ENCODE results near the gene SEC16B. TPM values are rescaled to one million over a fixed set of nuclear protein-coding genes. Genes with fewer than 3 reads are reported as not detected.

The SEC16B gene
- total RNA-seq, 2 donors from 2014 or later = 11.2 to 37.6 TPM

- ATAC-seq (no peak), DNase-seq (no peak)
- intact Hi-C loops (cut with DNase I) = no loop called here
- no peaks in the 10 kb centered on the region for H3K9me3 ChIP-seq
- no peaks in the 10 kb centered on the region for H3K36me3 ChIP-seq (replicated peaks in 1 of 2; ENCODE audit: insufficient read depth in 1 of 2, low read depth in 2 of 2)
- H3K4me1 ChIP-seq = no peaks in the 10 kb centered on the region
- no peak overlapping the region for H3K4me3 ChIP-seq
- no peak for TF ChIP-seq POLR2A (IDR thresholded peaks at IDR 0.05)
- TF ChIP-seq CTCF (IDR thresholded peaks at IDR 0.05) = no peak
- no peaks in the 10 kb centered on the region for H3K27me3 ChIP-seq
- H3K27ac ChIP-seq = no peak overlapping the region
- 80 to 85% methylated on average over 1 of the region's 1 CpG for WGBS, 2 donors
These were observed 8.7 kb upstream of the SEC16B start for GRCh38 chr1:177978530-177978929.

- Histone ChIP-seq H3K27me3 (no peaks in the 10 kb centered on the region), H3K4me3 (no peak overlapping the region), H3K4me1 (no peaks in the 10 kb centered on the region), H3K27ac (no peak overlapping the region), H3K36me3 (replicated peaks in 1 of 2; ENCODE audit: insufficient read depth in 1 of 2, low read depth in 2 of 2) (no peaks in the 10 kb centered on the region), H3K9me3 (no peaks in the 10 kb centered on the region)
- WGBS, 2 donors = 80 to 93% methylated on average over 1 of the region's 1 CpG
- no peak for TF ChIP-seq POLR2A (IDR thresholded peaks at IDR 0.05)
- no peak for TF ChIP-seq CTCF (IDR thresholded peaks at IDR 0.05)
- no peak for ATAC-seq
- intact Hi-C loops (cut with DNase I) = no loop called here
- DNase-seq = no peak
These were observed 7.3 kb upstream of the SEC16B start for GRCh38 chr1:177977141-177977540.

GRCh38 chr1:177976596-177976995, 6.7 kb upstream of the SEC16B start:
- Histone ChIP-seq H3K9me3 (no peaks in the 10 kb centered on the region), H3K4me1 (no peaks in the 10 kb centered on the region)
- no peak for DNase-seq

GRCh38 chr1:177975588-177976495, 6.0 kb upstream of the SEC16B start:
- no peak for DNase-seq
- Histone ChIP-seq H3K9me3 (no peaks in the 10 kb centered on the region), H3K4me1 (peaks cover 2% of the 10 kb centered on the region), H3K27me3 (no peaks in the 10 kb centered on the region), H3K4me3 (no peak overlapping the region), H3K27ac (no peak overlapping the region), H3K36me3 (replicated peaks in 1 of 2; ENCODE audit: insufficient read depth in 1 of 2, low read depth in 2 of 2) (no peaks in the 10 kb centered on the region)
- WGBS, 2 donors = 71 to 75% methylated on average over 5 of the region's 5 CpGs
- no peak for ATAC-seq
- intact Hi-C loops (cut with DNase I) = no loop called here
- TF ChIP-seq POLR2A (IDR thresholded peaks at IDR 0.05) = no peak
- TF ChIP-seq CTCF (IDR thresholded peaks at IDR 0.05) = no peak

More at GRCh38 chr1:177976596-177976995, 6.7 kb upstream of the SEC16B start:
- H3K36me3 ChIP-seq (replicated peaks in 1 of 2; ENCODE audit: insufficient read depth in 1 of 2, low read depth in 2 of 2) = no peaks in the 10 kb centered on the region
- ATAC-seq = no peak
- intact Hi-C loops (cut with DNase I) = no loop called here
- H3K27ac ChIP-seq = no peak overlapping the region
- no peak overlapping the region for H3K4me3 ChIP-seq
- no peak for TF ChIP-seq CTCF (IDR thresholded peaks at IDR 0.05)
- TF ChIP-seq POLR2A (IDR thresholded peaks at IDR 0.05) = no peak
- H3K27me3 ChIP-seq = no peaks in the 10 kb centered on the region

GRCh38 chr1:177973585-177973984, 3.7 kb upstream of the SEC16B start:
- DNase-seq (no peak), ATAC-seq (no peak)
- Histone ChIP-seq H3K9me3 (no peaks in the 10 kb centered on the region), H3K27me3 (no peaks in the 10 kb centered on the region), H3K4me3 (no peak overlapping the region), H3K27ac (no peak overlapping the region), H3K4me1 (peaks cover 21% of the 10 kb centered on the region), H3K36me3 (replicated peaks in 1 of 2; ENCODE audit: insufficient read depth in 1 of 2, low read depth in 2 of 2) (no peaks in the 10 kb centered on the region)
- 75 to 76% methylated on average over 3 of the region's 3 CpGs for WGBS, 2 donors
- intact Hi-C loops (cut with DNase I) = no loop called here
- TF ChIP-seq POLR2A (IDR thresholded peaks at IDR 0.05) = no peak
- no peak for TF ChIP-seq CTCF (IDR thresholded peaks at IDR 0.05)
